HEK293 (cell line): ENCODE results near the gene VSTM2L.

Source experiments
- CTCF ChIA-PET: fragments of 350-600 bp; formaldehyde crosslinking; extraction: SDS; loops from one replicate; lab custom pipeline; 2021; ENCODE audit warnings: antibody characterized with exemption; lab: Yijun Ruan, JAX
- POLR2A ChIA-PET: fragments of 300-600 bp; formaldehyde crosslinking; extraction: SDS; loops from one replicate; lab custom pipeline; 2020; ENCODE audit warnings: antibody characterized with exemption, inconsistent platforms; lab: Yijun Ruan, JAX
- H3K27ac ChIP-seq: fragments of 200-500 bp; sonication (Bioruptor generic); 2 replicates; pipeline ENCODE4 v1.5.1; 2014; ENCODE audit warnings: low read depth, low read length, control low read depth, inconsistent platforms; ENCODE audit errors: extremely low read depth
- H3K36me3 ChIP-seq, 2 experiments: fragments of 200-500 bp in 1 of 2; sonication (Bioruptor generic) in 1 of 2; 1 replicate in 1 of 2; 2 replicates in 1 of 2; pipeline ENCODE4 v1.5.1; 2014 to 2017; ENCODE audit warnings: inconsistent platforms in 2 of 2, low read length in 2 of 2; ENCODE audit not compliant: control insufficient read depth in 2 of 2, insufficient read depth in 1 of 2
- H3K4me1 ChIP-seq: fragments of 200-500 bp; sonication (Bioruptor generic); 2 replicates; pipeline ENCODE4 v1.5.1; 2014; ENCODE audit warnings: mild to moderate bottlenecking, low read length, inconsistent platforms; ENCODE audit not compliant: control insufficient read depth, insufficient read depth
- H3K4me3 ChIP-seq: 2 replicates; pipeline ENCODE4 v1.5.1; 2011; ENCODE audit warnings: low read depth, mild to moderate bottlenecking, control low read depth, low read length, moderate library complexity
- H3K9me3 ChIP-seq: fragments of 200-500 bp; sonication (Bioruptor generic); 2 replicates; pipeline ENCODE4 v1.5.1; 2014; ENCODE audit warnings: low read depth, low read length, inconsistent platforms; ENCODE audit not compliant: control insufficient read depth, insufficient read depth
- EGR2 ChIP-seq: fragments of 450-650 bp; formaldehyde crosslinking; IDR thresholded peaks from 2 replicates; pipeline ENCODE4 v1.5.1; 2016; ENCODE audit warnings: low read depth, missing biosample characterization, missing genetic modification characterization
- HIC1 ChIP-seq: fragments of 450-650 bp; formaldehyde crosslinking; IDR thresholded peaks from 2 replicates; pipeline ENCODE4 v1.5.1; 2016; ENCODE audit warnings: missing biosample characterization, missing genetic modification characterization
- MEIS1 ChIP-seq: sonication (generic); formaldehyde crosslinking; IDR thresholded peaks from 2 replicates; pipeline ENCODE4 v1.8.1; 2022; ENCODE audit warnings: missing genetic modification reagents, mild to moderate bottlenecking, borderline replicate concordance
- OVOL3 ChIP-seq: fragments of 450-650 bp; formaldehyde crosslinking; IDR thresholded peaks from 2 replicates; pipeline ENCODE4 v1.5.1; 2016; ENCODE audit warnings: missing biosample characterization, missing genetic modification characterization
- RBAK ChIP-seq: fragments of 450-650 bp; formaldehyde crosslinking; IDR thresholded peaks from 2 replicates; pipeline ENCODE4 v1.5.1; 2016; ENCODE audit warnings: missing biosample characterization, missing genetic modification characterization
- SCRT2 ChIP-seq: fragments of 450-650 bp; formaldehyde crosslinking; IDR thresholded peaks from 2 replicates; pipeline ENCODE4 v1.5.1; 2016; ENCODE audit warnings: missing biosample characterization, missing genetic modification characterization
- TRIM28 ChIP-seq: IDR thresholded peaks from 2 replicates; pipeline ENCODE4 v1.6.1; 2011; ENCODE audit warnings: low read length, control low read depth, borderline replicate concordance
- ZBTB26 ChIP-seq: fragments of 450-650 bp; formaldehyde crosslinking; optimal IDR thresholded peaks from 2 replicates; pipeline ENCODE3; 2016; ENCODE audit warnings: missing biosample characterization, mild to moderate bottlenecking, missing genetic modification characterization
- ZBTB6 ChIP-seq: fragments of 450-650 bp; formaldehyde crosslinking; IDR thresholded peaks from 2 replicates; pipeline ENCODE4 v1.5.1; 2017; ENCODE audit warnings: missing biosample characterization, missing genetic modification characterization
- ZFP3 ChIP-seq: fragments of 450-650 bp; formaldehyde crosslinking; IDR thresholded peaks from 2 replicates; pipeline ENCODE4 v1.5.1; 2016; ENCODE audit warnings: low read depth, missing biosample characterization, missing genetic modification characterization
- ZNF133 ChIP-seq: fragments of 450-650 bp; formaldehyde crosslinking; IDR thresholded peaks from 2 replicates; pipeline ENCODE4 v1.5.1; 2016; ENCODE audit warnings: missing biosample characterization, missing genetic modification characterization
- ZNF2 ChIP-seq: fragments of 450-650 bp; formaldehyde crosslinking; IDR thresholded peaks from 2 replicates; pipeline ENCODE4 v1.5.1; 2016; ENCODE audit warnings: missing biosample characterization, missing genetic modification characterization
- ZNF239 ChIP-seq: fragments of 450-650 bp; formaldehyde crosslinking; IDR thresholded peaks from 2 replicates; pipeline ENCODE4 v1.5.1; 2016; ENCODE audit warnings: missing biosample characterization, missing genetic modification characterization
- ZNF335 ChIP-seq: fragments of 450-650 bp; formaldehyde crosslinking; conservative IDR thresholded peaks from 2 replicates; pipeline ENCODE4 v1.5.1; 2016; ENCODE audit warnings: missing biosample characterization, missing genetic modification characterization
- ZNF350 ChIP-seq: fragments of 450-650 bp; formaldehyde crosslinking; IDR thresholded peaks from 2 replicates; pipeline ENCODE4 v1.5.0; 2017; ENCODE audit warnings: missing biosample characterization, mild to moderate bottlenecking, missing genetic modification characterization
- ZNF510 ChIP-seq: fragments of 450-650 bp; formaldehyde crosslinking; IDR thresholded peaks from 2 replicates; pipeline ENCODE4 v1.5.1; 2018; ENCODE audit warnings: mild to moderate bottlenecking, missing genetic modification characterization, missing biosample characterization; ENCODE audit not compliant: insufficient replicate concordance
- ZNF660 ChIP-seq: fragments of 450-650 bp; IDR thresholded peaks from 2 replicates; pipeline ENCODE4 v1.5.1; 2018; ENCODE audit warnings: missing biosample characterization, mild to moderate bottlenecking, missing genetic modification characterization
- ZNF692 ChIP-seq: fragments of 450-650 bp; formaldehyde crosslinking; IDR thresholded peaks from 2 replicates; pipeline ENCODE4 v1.5.1; 2016; ENCODE audit warnings: missing biosample characterization, missing genetic modification characterization
- ZNF707 ChIP-seq: fragments of 450-650 bp; formaldehyde crosslinking; IDR thresholded peaks from 2 replicates; pipeline ENCODE4 v1.5.1; 2016; ENCODE audit warnings: missing biosample characterization, missing genetic modification characterization
- ZNF747 ChIP-seq: fragments of 450-650 bp; formaldehyde crosslinking; IDR thresholded peaks from 2 replicates; pipeline ENCODE4 v1.5.1; 2016; ENCODE audit warnings: missing biosample characterization, missing genetic modification characterization

VSTM2L gene

GRCh38 chr20:37983286-37983685 is 80.4 kb downstream of the VSTM2L start (continued):
- TF ChIP-seq ZNF747 (tag by site-specific recombination), result no peak
- no peak for TF ChIP-seq ZNF335 (tag by site-specific recombination)

- no peak for TF ChIP-seq HIC1 (tag by site-specific recombination)
- TF ChIP-seq SCRT2 (tag by site-specific recombination), result no peak
- no peak for TF ChIP-seq ZNF510 (tag by site-specific recombination)
- TF ChIP-seq ZBTB26, result no peak
- TF ChIP-seq MEIS1 (CRISPR knock-in tag), result no peak
- no peak for TF ChIP-seq ZNF707 (tag by site-specific recombination)
- TF ChIP-seq ZNF692 (tag by site-specific recombination), result no peak
- no peak for TF ChIP-seq ZNF660 (tag by site-specific recombination)
- no peak for TF ChIP-seq ZFP3 (tag by site-specific recombination)
- no peak for TF ChIP-seq ZNF335 (tag by site-specific recombination)
- no peak for TF ChIP-seq ZNF133
- TF ChIP-seq TRIM28, result no peak
- TF ChIP-seq ZNF350 (tag by site-specific recombination), result no peak
- TF ChIP-seq ZNF239 (tag by site-specific recombination), result no peak
- TF ChIP-seq EGR2 (tag by site-specific recombination), result no peak
- no peak for TF ChIP-seq RBAK (tag by site-specific recombination)
- no peak for TF ChIP-seq ZNF2 (tag by site-specific recombination)
- TF ChIP-seq OVOL3 (tag by site-specific recombination), result no peak
- no peak for TF ChIP-seq ZBTB6
- TF ChIP-seq, all 188 proteins: peak for 0
- POLR2A ChIA-PET, result no interaction called here
- peaks cover 0 to 54% of the 10 kb centered on the region in 2 experiments; a peak in 1 of 3 replicates for H3K36me3 ChIP-seq
- no peaks in the 10 kb centered on the region for H3K9me3 ChIP-seq
- H3K4me1 ChIP-seq, result no peaks in the 10 kb centered on the region
- CTCF ChIA-PET, result interaction anchor here (1.7 to 1.8 kb wide), 2 partner anchors 8 to 420 kb away, joined by 5 to 11 read pairs; no protein-coding TSS in a partner anchor
- H3K27ac ChIP-seq, result no peak overlapping the region
- no peak overlapping the region for H3K4me3 ChIP-seq
Observed at GRCh38 chr20:37984018-37984785, 81.3 kb downstream of the VSTM2L start.
